Mucosa of stomach (tissue), 1 donor: Measurements from ENCODE around the gene KIF16B.
"Not testable (repeated sequence)": the region's sequence is repeated elsewhere in the genome, so short reads cannot be mapped to it uniquely, and the experiment has no call there.

ENCODE experiments used
- H3K27me3 ChIP-seq: one replicate; pipeline ENCODE4 v1.7.0; 2013; ENCODE audit warnings: mild to moderate bottlenecking, low read length; ENCODE audit not compliant: control insufficient read depth, insufficient read depth
- H3K36me3 ChIP-seq: one replicate; pipeline ENCODE4 v1.7.0; 2013; ENCODE audit warnings: low read length; ENCODE audit not compliant: control insufficient read depth, insufficient read depth
- H3K4me1 ChIP-seq: one replicate; pipeline ENCODE4 v1.7.0; 2013; ENCODE audit warnings: mild to moderate bottlenecking, low read length; ENCODE audit not compliant: control insufficient read depth, insufficient read depth
- H3K4me3 ChIP-seq: one replicate; pipeline ENCODE4 v1.7.0; 2013; ENCODE audit warnings: low read length
- H3K9ac ChIP-seq: one replicate; pipeline ENCODE4 v1.7.0; 2013; ENCODE audit warnings: mild to moderate bottlenecking, low read length, moderate library complexity
- H3K9me3 ChIP-seq: one replicate; pipeline ENCODE4 v1.7.0; 2013; ENCODE audit warnings: mild to moderate bottlenecking, low read length, moderate library complexity; ENCODE audit not compliant: control insufficient read depth
- donor health status: Pancreatic carcinoma.

KIF16B gene

DNA sequence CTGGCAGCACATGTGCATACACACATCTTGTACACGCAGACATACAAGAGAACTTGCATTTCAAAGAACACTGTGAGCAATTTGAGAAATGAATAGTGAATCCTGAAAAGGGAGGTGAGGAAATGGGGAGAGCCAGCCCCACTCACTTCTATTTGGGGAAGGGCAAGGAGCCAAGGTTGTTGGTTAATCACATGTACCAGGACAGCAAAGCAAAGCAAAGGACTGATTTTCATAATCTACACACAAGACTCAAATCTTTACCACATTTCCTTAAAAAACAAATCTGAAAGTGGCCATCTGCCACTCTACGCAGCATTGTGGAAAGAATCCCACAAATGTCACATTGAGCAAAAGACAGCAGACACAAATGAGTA is 35.0 kb upstream of the KIF16B start:
- Histone ChIP-seq H3K9ac (no peak overlapping the region), H3K4me3 (no peak overlapping the region), H3K9me3 (no peaks in the 10 kb centered on the region), H3K36me3 (no peaks in the 10 kb centered on the region), H3K27me3 (no peaks in the 10 kb centered on the region), H3K4me1 (peaks cover 12% of the 10 kb centered on the region)

DNA sequence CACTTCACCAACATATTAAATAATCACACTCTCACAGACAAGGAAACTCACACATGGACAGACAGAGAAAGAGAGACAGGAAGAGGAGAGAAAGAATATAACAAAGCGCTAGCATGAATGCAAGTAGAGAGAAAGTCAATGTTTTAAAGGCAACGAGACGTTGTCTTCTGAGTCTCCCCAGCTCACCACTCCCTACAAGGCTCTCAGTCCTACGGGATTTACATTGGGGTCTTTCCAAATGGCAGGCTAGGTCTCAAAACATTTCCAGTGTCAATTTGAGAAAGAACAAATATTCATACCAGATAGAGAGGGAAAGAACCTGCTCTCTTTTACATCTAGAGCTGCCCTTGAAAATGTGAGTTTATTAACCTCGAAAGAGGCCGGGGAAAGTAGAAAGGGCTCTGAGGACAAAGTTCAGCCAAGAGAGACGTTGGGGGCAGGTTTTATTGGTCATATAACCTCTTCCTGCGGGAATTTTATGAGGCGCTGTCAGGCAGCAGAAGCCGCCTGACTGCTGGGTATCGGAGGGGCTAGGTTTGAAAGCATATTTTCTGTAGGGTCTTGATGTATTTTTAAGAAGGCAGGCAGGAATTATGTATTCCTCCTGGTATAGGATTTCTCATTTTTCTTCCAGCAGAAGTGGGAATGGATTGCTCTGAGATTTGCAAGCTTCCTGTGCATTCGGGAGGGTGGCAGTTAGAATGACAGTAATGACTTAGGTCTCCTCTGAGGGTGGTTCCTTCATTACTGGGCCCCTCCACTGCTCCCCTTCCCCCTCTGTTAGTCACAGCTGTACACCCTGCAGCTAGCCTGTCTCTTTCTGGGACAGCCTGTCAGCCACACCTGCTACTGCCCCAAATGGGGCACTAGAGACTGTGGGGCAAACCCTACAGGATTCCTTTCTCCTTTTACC is 34.4 kb upstream of the KIF16B start:
- no peaks in the 10 kb centered on the region for H3K27me3 ChIP-seq
- no peak overlapping the region for H3K4me3 ChIP-seq
- H3K9me3 ChIP-seq, result no peaks in the 10 kb centered on the region
- no peaks in the 10 kb centered on the region for H3K36me3 ChIP-seq
- no peak overlapping the region for H3K9ac ChIP-seq
- peaks cover 12% of the 10 kb centered on the region for H3K4me1 ChIP-seq

DNA sequence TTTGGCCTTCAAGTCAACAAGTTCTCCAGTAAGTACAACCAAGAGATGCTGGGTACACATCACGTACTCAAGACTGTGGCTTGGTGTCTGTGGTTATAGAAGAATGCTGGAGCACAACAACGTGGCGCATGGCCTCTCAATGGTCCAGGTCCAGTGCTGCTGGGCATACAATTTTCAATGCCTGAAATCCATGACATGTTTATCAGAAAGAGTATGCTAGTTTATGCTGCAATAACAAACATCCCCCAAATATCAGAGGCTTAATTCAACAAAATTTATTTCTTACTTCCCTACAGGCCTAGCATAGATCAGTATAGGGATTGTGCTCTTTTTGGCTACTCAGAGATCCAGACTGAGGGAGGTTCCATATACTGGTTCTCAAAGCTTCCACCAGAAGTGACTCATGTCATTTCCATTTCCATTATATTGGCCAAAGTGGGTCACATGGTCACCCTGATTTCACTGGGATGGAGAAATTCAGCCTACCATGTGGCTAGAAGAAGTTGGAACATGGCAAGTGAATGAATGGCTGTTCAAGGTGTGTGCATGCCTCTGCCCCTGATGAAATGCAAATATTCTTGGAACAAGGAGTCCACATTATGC is 33.3 kb upstream of the KIF16B start:
- Histone ChIP-seq H3K4me3 (no peak overlapping the region), H3K36me3 (no peaks in the 10 kb centered on the region), H3K27me3 (no peaks in the 10 kb centered on the region), H3K9ac (no peak overlapping the region), H3K9me3 (no peaks in the 10 kb centered on the region), H3K4me1 (peaks cover 12% of the 10 kb centered on the region)

DNA sequence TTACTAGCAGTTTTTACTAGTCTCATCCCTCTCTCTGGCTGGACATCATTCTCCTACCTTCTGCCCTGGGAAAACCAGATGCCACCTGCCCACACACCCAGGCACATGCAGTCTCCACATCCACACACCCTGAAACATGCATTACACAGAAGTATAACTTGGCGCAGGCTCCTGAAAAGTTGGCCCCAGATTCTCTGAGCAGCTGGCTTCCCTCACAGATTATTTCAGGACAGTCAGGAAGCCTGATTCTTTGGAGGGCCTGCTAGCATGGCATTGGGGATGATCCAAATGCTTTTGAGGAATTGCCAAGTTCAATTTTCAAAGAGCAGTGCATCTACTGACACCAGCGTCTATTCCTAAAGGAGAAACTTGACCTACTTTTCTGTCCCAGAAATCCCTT is 27.8 kb upstream of the KIF16B start:
- no peaks in the 10 kb centered on the region for H3K9me3 ChIP-seq
- H3K9ac ChIP-seq, result no peak overlapping the region
- H3K27me3 ChIP-seq, result no peaks in the 10 kb centered on the region
- H3K36me3 ChIP-seq, result no peaks in the 10 kb centered on the region
- no peaks in the 10 kb centered on the region for H3K4me1 ChIP-seq
- H3K4me3 ChIP-seq, result no peak overlapping the region

DNA sequence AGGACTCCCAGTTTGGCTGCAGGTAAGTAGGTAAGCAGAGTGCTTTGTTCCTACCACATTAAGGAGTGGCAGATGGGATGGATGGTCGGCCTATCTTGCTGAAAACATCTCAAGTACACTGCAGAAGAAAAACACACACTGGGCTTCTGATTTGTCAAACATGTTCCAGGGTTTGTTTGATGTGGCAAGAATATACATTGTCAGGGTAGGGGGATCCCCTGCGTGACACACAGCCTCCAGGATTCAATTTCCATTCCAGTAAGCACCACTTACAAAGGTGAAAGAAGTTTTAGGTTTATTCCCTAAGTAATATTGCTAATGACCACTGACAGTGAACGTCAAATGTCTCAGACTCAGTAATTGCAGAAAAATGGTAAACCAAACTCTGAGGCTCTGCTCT is 26.0 kb upstream of the KIF16B start:
- H3K9ac ChIP-seq, result no peak overlapping the region
- H3K36me3 ChIP-seq, result no peaks in the 10 kb centered on the region
- H3K9me3 ChIP-seq, result no peaks in the 10 kb centered on the region
- H3K4me3 ChIP-seq, result no peak overlapping the region
- H3K27me3 ChIP-seq, result no peaks in the 10 kb centered on the region
- no peaks in the 10 kb centered on the region for H3K4me1 ChIP-seq

DNA sequence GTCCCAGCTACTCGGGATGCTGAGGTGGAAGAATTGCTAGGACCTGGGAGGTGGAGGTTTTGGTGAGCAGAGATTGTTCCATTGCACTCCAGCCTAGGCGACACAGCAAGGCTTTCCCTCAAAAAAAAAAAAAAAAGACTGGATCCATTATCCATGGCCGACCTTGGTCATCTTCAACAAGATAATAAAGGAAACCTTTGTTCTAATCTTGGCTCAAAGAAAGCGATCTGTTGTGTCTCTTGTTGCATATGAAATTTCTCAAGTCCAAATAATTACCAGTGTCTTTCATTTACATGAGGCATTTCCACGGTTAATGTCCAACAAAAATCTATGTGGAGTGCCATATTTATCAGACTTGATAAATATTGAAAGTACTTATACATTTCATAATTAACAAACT is 23.7 kb upstream of the KIF16B start:
- H3K4me1 ChIP-seq, result no peaks in the 10 kb centered on the region
- no peaks in the 10 kb centered on the region for H3K36me3 ChIP-seq
- no peaks in the 10 kb centered on the region for H3K27me3 ChIP-seq
- H3K9ac ChIP-seq, result no peak overlapping the region
- no peak overlapping the region for H3K4me3 ChIP-seq
- H3K9me3 ChIP-seq, result no peaks in the 10 kb centered on the region

DNA sequence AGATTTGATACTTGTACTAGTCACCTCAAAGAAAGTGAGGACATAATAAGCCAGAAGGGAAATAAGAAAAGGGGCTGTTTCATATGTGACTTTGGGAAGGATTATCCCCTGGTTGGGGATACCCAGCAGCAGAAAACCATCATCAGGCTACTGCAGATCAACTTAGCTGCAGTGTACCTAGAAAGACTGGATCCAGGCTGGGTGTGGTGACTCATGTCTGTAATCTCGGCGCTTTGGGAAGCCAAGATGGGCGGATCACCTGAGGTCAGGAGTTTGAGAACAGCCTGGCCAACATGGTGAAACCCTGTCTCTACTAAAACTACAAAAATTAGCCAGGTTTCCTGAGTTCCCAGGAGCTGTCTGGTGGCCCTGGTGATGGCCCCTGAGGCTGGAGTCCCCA is 23.2 kb upstream of the KIF16B start:
- H3K9me3 ChIP-seq, result not testable (repeated sequence)

DNA sequence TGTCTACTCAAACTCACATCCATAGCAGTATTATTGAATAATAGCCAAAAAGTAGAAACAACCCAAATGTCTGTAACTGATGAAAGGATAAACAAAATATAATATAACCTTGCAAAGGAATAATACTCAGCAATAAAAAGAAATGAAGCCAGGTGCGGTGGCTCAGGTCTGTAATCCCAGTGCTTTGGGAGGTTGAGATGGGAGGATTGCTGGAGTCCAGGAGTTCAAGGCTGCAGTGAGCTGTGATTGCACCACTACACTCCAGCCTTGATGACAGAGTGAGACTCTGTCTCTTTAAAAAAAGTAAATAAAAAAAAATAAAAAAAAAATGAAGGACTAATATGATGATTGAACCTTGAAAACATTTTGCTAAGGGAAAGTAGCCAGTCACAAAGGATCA is 22.1 kb upstream of the KIF16B start:
- no peak overlapping the region for H3K9ac ChIP-seq
- H3K4me3 ChIP-seq, result no peak overlapping the region
- H3K9me3 ChIP-seq, result no peaks in the 10 kb centered on the region
- H3K4me1 ChIP-seq, result no peaks in the 10 kb centered on the region
- H3K27me3 ChIP-seq, result no peaks in the 10 kb centered on the region
- H3K36me3 ChIP-seq, result no peaks in the 10 kb centered on the region

More for the DNA sequence above, 23.2 kb upstream of the KIF16B start:
- H3K4me1 ChIP-seq, H3K36me3 ChIP-seq, H3K9ac ChIP-seq, H3K27me3 ChIP-seq, H3K4me3 ChIP-seq: not testable (repeated sequence)

DNA sequence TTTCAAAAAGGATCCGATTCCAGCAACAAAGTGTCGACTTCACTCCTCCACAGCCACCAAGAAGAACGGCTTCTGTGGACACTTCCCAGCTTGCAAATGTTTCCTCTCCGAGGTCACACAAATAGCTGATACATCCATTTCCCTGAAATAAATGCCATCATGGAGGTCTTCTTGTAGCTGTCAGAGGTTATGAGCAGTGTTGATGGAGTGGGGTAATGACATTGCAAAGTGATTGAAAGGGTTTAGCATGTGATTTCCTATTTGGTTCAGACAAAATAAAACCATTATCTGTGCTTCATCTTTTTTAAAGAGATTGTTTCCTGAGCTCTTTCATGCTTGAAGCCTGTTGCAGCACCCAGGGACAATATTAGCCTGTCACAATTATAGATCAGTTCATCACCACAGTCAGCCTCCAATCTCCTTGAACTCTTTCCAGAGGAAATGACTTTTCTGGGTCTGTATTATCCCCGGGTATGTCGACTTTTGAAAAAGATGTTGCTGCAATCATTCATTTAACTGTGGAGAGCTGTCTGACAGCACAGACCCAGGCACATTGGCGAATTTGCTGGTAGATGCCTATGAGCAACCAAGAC is 16.9 kb upstream of the KIF16B start:
- Histone ChIP-seq H3K9me3 (no peaks in the 10 kb centered on the region), H3K4me1 (no peaks in the 10 kb centered on the region), H3K27me3 (no peaks in the 10 kb centered on the region), H3K9ac (no peak overlapping the region), H3K4me3 (no peak overlapping the region), H3K36me3 (no peaks in the 10 kb centered on the region)

DNA sequence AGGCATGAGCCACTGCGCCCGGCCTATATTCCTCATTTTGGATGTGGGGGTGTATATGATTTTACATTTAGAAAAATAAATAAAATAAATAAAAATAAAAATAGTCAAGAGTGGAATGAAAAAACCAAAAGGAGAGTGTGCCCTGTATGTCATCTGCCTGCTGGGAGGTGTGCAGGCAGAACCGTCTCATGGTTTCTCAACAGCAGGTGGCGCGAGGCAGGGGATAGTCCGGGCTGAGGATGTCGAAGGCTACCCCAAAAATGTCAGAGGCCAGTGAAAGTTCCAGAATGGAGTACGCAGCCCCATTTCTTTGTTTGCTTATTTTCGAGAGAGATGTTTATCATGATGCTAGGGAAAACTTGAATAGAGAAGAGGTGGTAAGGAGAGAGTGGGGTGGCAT is 16.4 kb upstream of the KIF16B start:
- no peak overlapping the region for H3K4me3 ChIP-seq
- H3K27me3 ChIP-seq, result no peaks in the 10 kb centered on the region
- no peak overlapping the region for H3K9ac ChIP-seq
- H3K36me3 ChIP-seq, result no peaks in the 10 kb centered on the region
- no peaks in the 10 kb centered on the region for H3K4me1 ChIP-seq
- no peaks in the 10 kb centered on the region for H3K9me3 ChIP-seq

DNA sequence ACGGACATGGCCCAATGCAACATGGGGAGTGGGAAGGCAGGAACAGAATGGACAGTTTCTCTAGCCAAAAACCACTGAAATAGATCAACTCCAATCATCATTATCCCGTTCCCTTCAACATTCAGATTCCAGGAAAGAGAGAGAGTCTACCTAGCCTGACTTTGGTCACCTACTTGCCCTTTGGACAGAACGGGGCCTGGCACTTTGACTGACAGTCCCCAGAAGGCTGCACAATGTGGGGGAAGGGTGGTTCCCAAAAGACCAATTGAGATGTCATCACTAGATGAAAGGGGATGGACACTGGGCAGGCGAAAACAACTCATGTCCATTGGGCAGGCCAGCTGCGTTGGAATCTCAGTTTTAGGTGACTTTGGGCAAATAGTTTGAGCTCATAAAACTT is 15.0 kb upstream of the KIF16B start:
- no peaks in the 10 kb centered on the region for H3K4me1 ChIP-seq
- H3K9me3 ChIP-seq, result no peaks in the 10 kb centered on the region
- no peaks in the 10 kb centered on the region for H3K27me3 ChIP-seq
- H3K9ac ChIP-seq, result no peak overlapping the region
- no peaks in the 10 kb centered on the region for H3K36me3 ChIP-seq
- no peak overlapping the region for H3K4me3 ChIP-seq

DNA sequence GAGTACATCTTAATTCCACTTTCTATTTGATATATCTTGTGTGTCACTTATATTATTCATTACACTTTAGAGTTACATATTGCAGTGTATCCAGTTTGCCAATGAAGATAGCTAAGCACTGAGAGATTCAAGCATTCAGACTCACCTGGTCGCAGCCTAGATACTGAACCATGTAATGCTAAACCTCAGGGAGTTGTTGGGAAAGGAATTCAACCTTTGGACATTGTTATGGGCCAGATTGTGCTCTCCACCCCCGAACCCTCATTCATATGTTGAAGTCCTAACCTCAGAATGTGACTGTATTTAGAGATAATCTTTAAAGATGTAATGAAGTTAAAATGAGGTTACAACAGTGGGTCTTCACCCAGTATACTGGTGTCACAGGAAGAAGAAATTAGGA is 13.8 kb upstream of the KIF16B start:
- H3K27me3 ChIP-seq, result no peaks in the 10 kb centered on the region
- H3K9me3 ChIP-seq, result no peaks in the 10 kb centered on the region
- H3K4me1 ChIP-seq, result no peaks in the 10 kb centered on the region
- no peak overlapping the region for H3K9ac ChIP-seq
- no peak overlapping the region for H3K4me3 ChIP-seq
- H3K36me3 ChIP-seq, result no peaks in the 10 kb centered on the region
